GM19239 (cell line): ENCODE measurements around the gene KDM4C.

Experiments used
- DNase-seq: peaks from one replicate; pipeline ENCODE4 v3.0.0; 2011; ENCODE audit warnings: low spot score; ENCODE audit not compliant: insufficient read length
- FAIRE-seq: peaks from 2 replicates; lab custom pipeline; 2011; peaks lifted over from hg19 to GRCh38; lab: Jason Lieb, UNC

Gene KDM4C

DNA sequence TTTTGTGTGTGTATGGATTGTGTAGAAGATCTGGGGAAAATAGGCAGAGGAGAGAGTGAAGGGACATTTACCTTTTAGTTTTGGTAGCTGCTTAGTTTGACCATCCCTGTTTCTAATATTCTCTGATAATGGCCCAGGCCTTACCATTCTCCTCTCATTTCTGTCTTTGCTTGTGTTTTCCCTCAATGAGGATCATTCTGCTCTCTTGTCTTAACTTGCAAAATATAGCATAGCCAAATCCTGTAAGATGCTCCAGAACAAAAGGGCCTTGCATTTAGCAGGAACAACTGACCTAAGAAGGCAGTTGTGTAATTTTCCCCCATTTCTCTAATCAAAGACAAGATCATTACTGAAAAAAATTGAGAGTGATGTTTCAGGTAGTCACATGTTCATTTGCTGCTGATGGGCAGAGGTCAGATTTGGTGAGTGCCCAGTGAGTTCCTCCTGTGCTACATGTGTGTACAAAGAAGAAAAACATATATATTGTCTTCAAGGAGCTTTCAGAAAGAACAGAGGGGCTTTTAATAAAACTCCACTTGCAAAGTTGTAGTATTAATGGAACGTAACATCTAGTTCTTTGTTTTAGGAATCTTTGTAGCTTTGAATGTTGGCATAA, 139.5 kb downstream of the KDM4C start:
- FAIRE-seq (no peak), DNase-seq (no peak)

DNA sequence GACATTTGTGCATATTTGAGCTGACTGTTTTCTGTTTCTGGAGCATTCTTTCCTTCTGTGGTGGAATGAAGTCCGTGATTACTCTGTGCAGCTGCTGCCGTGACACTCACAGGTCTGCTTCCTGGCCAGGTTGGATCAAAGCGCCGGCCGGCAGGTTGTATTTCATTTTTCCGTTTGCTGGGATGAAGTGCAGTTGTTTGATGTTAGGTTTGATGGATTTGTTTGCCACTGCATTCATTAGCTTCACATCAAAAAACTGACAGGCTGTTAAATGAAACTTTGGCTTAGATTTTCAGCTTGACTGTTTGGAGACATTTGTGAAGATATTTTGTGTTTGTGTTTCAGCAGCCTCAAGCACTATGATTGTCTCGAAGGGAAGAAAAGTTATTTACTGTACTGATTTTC, 140.1 kb downstream of the KDM4C start:
- FAIRE-seq (peak; percentile 67), DNase-seq (no peak)

DNA sequence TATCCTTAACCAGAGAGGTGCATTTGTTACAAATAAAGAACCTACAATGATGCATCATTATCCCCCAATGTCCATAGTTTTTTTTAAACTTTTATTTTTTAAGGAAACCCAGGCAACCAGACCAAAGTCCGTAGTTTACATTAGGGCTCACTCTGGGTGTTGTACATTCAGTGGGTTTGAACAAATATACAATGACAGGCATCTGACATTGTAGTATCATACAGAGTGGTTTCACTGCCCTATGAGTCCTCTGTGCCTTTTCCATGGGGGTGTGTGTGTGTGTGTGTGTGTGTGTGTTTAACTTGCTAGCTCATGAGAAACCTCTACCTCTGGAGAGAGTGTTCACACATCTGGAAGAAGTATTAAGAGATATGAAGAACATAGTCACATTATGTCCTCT, 141.5 kb downstream of the KDM4C start:
- DNase-seq (no peak), FAIRE-seq (no peak)

DNA sequence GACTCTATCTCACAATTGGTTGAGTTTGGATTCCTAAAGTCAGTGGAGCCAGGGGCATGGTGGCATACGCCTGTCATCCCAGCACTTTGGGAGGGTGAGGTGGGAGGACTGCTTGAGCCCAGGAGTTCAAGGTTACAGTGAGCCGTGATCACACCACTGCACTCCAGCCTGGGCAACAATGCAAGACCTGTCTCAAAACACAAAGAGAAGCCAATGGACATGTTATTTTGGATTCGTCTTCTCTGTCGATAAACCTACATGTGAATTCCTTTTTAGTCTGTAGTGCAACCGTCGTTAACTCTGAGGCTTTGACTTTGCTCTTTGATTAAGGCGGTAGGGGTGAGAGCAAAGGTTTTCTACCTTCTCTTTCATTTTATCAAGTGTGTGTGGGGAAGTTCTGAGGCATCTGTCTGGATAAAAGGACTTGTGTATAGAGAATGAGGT, 142.7 kb downstream of the KDM4C start:
- DNase-seq = no peak
- FAIRE-seq = no peak

DNA sequence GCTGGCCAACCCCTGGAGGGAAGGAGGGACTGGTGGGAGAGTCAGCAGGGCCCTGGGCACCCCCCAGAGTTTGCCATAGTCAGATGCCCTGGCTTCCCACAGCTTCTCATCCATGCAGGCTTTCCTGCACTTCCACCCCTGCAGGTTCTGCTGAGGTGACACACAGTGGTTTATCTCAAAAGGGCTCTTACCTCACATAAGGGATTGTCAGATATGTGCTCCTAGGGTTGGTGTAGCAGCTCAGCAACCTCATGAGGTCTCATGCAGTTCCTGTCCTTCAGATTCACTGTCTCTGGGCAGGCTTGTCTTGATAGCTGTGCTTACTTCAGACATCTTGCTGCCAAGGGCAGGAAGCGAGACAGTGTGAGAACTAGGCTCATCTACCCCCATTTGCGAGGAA, 143.4 kb downstream of the KDM4C start:
- no peak for FAIRE-seq

DNA sequence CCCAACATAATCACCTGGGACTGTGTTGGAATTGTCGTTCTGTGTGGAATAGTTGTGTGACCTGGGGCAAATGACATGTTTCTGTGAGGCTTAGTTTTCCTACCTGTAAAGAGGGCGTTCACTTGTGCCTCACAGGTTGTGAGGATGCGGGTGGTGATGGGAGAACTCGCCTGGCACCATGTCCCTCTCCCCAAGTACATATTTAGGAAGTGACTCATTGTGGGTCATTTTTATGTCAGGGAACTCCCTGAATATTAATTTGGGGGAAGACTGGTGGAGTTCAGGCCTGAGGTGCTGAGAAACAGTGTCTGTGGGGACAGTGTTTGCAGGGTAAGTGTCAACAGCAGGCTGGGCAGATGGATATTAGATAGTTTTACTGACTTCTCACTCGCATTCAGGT, 144.7 kb downstream of the KDM4C start:
- no peak for FAIRE-seq

More for the DNA sequence above, 143.4 kb downstream of the KDM4C start:
- no peak for DNase-seq

DNA sequence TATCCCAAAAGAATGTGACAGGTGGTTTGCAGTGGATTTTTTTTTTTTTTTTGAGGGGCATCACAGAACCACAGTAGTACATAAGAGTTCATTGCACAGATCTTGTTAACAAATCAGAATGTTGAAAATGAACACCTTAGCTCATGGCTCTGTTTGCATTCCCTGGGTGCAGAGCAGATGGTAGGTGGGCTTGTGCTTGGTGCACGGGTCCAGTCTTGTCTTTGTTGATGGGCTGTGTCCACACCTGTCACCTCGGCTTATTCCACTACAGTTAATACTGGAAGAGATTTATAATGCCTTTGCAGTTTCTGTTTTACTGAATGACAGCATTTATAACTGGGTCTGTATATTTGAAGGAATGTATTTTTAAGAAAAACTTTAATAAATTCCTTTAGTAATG, 146.6 kb downstream of the KDM4C start:
- FAIRE-seq = no peak
- no peak for DNase-seq

More for the DNA sequence above, 144.7 kb downstream of the KDM4C start:
- DNase-seq = no peak

DNA sequence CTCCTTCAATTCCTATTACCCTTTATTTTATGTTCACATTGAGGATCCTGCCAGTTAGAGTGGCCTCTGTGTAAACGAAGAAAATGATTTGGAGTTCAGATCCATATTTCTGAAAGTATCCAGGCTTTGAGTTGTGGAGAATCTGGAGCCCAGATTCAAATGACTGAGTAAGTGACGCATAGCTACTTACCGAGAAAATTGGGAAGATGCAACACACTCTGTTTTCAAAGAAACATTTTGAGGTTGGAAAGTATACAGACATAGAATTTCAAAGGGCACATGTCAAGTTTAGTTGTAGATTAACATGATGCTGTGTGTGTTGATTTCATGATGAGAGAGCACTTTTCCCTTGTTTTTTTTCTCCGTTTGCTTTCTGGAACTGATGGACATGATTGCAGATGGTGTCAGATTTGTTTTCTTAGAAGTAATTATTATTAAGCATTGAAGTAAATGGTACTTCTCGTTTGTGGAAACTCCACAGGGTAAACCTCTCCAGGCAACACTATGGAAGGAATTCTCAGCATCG, 148.1 kb downstream of the KDM4C start:
- FAIRE-seq (peak; percentile 21), DNase-seq (no peak)

DNA sequence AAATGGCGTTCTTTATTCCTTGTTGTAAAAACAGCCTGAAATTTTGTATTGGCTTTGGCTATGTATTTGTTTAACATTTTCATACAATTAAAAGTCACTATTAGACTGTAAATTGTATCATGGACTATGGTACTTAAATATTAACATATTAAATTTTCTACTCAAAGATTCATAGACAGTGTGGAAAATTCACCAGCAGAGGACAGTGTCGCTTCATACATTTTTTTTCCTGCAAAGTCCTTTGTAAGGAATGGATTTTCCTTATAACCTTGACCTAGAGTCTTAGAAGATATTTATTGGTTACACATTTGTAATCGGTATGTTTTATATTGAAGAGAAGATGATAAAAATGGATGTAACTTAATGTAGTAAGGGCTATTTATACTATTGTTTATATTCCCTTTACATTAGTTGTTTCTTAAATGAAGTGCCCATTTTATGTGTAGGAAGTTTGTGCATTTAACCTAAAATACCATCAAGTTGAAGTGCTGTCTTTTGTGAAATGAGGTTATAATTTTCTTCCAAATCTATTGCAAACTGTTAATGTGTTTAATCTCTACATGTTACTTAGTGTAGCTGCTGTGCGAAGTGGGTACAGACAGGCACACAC, 150.1 kb downstream of the KDM4C start:
- FAIRE-seq (no peak), DNase-seq (no peak)

DNA sequence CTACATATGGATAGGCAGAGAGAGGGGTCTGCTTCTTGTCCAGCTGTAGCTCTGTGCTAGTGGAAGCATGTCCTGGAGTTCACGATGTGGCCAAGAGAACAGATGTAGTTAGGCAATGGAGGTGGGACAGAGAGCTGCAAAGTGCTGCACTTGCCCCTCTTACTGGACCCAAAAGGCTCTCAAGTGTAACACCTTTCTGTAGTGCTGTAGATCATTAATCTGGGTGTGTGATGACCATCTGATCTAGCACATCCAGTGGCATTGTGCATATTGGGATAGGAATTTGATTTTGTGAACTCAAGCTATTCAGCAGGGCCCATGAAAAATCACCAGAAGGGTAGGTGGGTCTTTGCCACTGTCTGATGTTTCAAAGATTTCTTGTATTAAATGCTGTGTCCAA, 151.4 kb downstream of the KDM4C start:
- peak; percentile 35 for FAIRE-seq
- DNase-seq = no peak

DNA sequence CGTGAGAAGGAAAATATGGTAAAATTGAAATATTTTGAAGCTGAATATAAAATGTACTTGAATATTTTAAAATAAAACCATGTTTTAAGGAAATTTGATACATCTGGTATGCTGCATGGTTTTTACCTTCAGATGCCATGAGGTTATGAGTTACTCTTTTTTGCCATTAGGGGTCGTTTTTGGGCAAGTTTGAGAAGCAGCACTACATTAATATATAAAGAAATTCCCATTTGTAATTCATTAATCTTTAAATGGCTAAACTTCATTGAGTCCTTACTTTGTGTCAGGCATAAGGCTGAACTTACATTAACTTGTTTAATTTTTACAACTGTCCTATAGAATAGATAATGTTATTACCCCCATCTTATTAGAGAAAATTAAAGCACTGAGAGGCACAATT, 152.3 kb downstream of the KDM4C start:
- FAIRE-seq (peak; percentile 37), DNase-seq (no peak)

DNA sequence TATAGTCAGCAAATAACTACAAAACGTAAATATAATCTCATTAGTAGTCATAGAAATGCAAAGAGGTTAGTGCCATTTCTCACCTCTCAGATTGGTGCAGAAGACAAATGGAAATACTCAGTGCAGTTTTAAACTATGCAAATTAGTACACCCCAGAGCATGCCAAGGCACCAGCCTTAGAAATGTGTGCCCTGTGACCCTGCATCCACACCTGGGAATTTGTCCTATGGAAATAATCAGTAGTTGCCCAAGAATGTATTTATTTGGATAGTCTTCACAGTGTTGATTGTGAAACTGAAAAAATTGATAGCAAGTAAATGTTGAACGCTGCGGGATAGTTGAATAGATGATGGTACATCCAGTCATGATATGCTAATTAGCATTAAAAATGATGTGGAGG, 152.7 kb downstream of the KDM4C start:
- DNase-seq (no peak), FAIRE-seq (no peak)

DNA sequence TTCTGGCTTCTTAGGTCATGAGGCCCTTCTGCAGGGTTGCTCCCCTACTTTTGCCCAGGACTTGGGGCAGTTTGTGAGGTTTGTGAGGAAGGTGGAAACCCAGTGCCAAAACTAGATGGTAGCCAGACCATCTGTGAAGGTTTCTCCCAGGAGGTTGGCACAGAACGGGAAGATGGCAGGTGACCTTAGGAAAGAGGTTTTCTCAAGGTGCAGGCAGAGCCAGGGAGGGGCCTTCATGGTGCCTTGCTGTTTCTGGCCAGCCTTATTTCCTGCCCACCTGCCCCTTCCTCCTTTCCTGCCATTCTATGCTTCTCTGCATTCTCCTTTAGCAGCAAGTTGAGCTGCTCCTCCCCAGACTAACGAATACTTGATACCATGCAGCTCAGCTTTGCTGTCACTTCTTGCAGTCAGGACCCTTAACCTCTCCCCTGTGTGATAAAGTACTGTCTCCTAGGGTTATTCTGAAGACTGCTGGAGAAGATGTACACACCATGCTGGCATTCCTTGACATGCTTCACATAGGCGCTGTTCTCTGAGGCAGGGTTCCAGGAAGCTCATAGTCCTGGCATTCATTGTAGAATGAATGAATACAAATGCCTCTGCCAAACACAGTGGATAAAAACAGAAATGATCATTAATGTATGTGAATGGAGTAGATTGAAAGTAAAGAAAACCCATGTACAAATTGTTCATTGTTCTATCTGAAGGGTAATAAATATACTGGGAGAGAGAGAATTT, 154.3 kb downstream of the KDM4C start:
- FAIRE-seq = no peak
- no peak for DNase-seq

DNA sequence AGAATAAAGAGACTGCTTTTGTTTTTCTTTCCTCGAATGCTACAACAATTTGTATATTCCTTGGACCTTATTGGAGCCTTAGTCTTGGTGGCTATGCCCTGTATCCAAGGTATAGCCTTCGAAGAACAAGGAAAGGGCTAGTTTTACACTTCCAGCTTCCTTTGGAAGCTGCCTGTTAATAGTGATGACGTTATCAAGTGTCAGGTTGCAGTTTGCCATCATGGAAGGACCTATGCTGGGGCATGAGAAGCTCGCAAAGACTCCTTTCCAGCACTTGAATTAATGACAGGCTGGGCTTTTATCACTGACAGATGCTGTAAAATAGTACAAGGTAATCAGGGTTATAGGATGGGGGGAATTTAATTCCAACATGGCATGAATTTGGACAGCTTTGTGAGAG, 157.9 kb downstream of the KDM4C start:
- no peak for FAIRE-seq
- DNase-seq = no peak

DNA sequence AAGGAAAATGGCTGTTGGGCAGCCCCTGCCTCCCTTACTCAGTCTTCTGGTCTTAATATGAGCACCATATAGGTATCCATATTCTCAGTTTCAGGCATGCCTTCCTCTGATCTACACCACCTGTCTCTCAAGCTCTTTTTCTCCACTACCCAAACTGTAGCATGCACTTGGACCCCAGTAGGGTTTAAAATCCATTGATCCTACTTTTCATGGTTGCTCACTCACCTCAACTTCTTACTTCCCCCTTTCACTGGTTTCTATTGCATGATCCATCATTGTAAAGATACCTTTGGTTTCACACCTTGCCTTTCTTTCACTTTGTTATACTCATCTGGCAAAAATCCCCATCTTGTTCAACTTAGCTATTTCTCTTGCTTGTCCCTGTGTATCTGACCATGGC, 159.4 kb downstream of the KDM4C start:
- DNase-seq = no peak
- FAIRE-seq = peak; percentile 89

DNA sequence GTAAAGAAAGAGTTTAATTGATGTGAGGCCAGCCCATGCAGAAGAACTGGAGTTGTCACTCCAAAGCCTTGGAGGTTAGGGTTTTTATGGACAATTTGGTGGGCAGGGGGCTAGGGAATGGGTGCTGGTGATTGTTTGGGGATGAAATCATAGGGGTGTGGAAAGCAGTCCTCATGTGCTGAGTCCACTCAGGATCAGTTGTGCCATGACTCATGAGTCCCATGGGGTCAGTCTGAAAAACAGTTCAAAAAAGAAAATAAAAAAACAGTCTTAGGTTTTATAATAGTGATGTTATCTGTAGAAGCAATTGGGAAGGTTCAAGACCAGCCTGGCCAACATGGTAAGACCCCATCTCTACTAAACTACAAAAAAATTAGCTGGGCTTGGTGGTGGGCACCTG, 162.3 kb downstream of the KDM4C start:
- no peak for FAIRE-seq

DNA sequence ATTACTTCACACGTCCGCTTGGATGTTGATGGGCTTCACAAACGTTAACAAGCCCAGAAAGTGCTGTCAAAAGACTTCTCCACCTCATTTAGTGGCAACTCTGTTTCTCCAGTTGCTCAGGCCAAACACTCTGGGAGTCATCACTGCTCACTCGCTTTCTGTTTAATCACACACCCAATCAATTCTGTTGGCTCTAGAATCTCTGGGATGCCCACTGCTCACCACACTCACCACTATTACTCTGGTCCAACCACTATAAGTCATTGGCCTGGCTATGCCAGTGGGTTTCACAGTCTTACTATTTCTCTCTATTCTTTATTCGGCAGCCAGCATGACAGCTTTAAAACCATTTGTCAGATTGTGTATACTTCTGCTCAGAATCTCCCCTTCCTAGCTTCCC, 163.5 kb downstream of the KDM4C start:
- no peak for FAIRE-seq
- no peak for DNase-seq

More for the DNA sequence above, 162.3 kb downstream of the KDM4C start:
- no peak for DNase-seq

DNA sequence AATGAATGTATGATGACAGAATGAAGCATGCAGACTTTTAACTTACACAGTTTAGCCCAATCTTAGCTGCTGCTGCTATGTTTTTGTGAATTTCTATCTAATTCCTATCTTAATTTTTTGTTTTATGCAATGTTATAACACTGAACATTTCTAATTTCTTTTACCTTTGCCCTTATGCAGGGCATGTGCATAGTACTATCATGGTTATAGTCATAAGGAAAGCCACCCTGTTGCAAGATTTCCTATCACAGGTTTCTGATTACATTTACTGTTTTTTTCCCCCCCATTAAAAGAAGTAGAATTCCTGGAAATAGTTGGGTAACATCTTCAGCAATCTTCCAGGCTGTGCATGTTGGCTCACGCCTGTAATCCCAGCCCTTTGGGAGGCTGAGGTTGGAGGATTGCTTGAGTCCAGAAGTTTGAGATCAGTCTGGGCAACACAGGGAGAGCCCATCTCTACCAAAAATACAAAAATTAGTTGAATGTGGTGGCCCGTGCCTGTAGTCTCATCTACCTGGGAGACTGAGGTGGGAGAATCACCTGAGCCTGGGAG, 164.4 kb downstream of the KDM4C start:
- DNase-seq = no peak
- FAIRE-seq = no peak

DNA sequence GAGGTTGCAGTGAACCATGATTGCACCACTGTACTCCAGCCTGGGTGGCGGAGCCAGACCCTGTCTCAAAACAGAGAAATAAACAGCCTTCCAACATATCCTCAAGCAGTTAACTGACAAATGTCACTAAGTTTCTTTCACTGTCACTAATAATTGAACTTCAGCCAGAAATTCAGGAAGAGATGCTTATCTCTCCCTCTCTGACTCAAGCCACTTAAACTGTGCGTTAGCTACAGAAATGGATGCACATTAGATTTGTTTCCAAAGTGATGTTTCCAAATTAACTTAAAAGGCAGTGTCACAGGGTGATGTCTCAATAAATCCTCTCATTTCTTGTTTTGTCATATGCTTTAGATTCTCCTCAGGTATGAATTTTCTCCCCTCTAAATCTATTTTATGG, 164.9 kb downstream of the KDM4C start:
- FAIRE-seq (no peak), DNase-seq (no peak)

DNA sequence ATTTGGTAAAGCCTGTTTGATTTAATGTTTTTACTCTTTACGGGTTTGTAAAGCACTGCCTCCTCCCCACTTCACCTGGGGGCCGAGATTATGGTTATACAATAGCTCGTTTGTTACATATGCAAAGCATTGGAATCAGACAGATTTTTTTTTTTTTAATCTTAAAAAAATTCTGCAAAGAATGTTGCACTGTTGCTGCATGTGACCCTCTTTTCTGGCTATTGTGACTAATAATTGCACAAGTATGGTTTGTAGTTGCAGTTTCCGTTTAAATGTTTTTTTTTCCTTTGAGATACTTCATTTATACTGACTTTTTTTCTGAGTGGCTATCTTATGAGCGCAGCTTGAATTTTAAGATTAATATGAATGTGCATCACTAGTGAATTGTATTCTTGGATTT, 165.3 kb downstream of the KDM4C start:
- FAIRE-seq (no peak), DNase-seq (no peak)

DNA sequence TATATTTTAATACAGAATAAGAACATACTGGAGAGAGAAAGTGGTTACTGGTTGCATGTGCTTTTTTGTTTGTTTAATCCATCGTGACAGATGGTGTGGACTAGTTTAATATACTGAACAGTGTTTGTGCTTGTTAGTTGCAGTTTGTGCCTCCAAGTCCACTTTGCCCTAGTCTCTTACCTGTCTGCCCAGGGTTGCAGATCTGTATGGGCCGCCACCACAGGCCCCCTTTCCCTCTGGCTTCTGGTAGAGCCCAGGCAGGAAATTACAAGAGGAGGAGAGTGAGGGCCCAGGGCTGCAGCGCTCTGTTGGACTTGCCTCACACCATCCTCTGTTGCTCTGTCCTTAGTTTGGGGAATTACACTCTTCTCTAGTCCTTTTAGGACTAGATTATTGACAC, 166.4 kb downstream of the KDM4C start:
- DNase-seq (no peak), FAIRE-seq (no peak)
